SU-DHL-6 (cell line): ENCODE results near the gene CORO7.

Source experiments
- H2AFZ ChIP-seq: fragments of 200-600 bp; sonication (generic); 2 replicates; pipeline ENCODE4 v1.6.1; 2014; ENCODE audit warnings: low read depth, mild to moderate bottlenecking, moderate library complexity, mixed read lengths, antibody characterized with exemption, low read length; ENCODE audit not compliant: severe bottlenecking
- H3F3A ChIP-seq: fragments of 200-600 bp; shearing (Covaris generic); 2 replicates; pipeline ENCODE4 v1.6.0; 2016; ENCODE audit warnings: antibody characterized with exemption, mild to moderate bottlenecking; ENCODE audit not compliant: insufficient read depth
- H3K27ac ChIP-seq: fragments of 200-600 bp; sonication (generic); 2 replicates; pipeline ENCODE4 v1.5.1; 2016; ENCODE audit warnings: low read depth, mild to moderate bottlenecking, low read length, moderate library complexity, mixed read lengths
- H3K27me3 ChIP-seq: fragments of 200-600 bp; sonication (generic), shearing (Covaris generic); 2 replicates; pipeline ENCODE4 v1.6.0; 2014; ENCODE audit warnings: mild to moderate bottlenecking, low read length
- H3K36me3 ChIP-seq: fragments of 200-600 bp; sonication (generic); 2 replicates; pipeline ENCODE4 v1.6.1; 2014; ENCODE audit warnings: mild to moderate bottlenecking, low read length, mixed read lengths
- H3K4me2 ChIP-seq: fragments of 300-600, 200-600 bp; shearing (Covaris generic), sonication (generic); 2 replicates; pipeline ENCODE4 v1.6.0; 2014; ENCODE audit warnings: low read length, low read depth, mild to moderate bottlenecking; ENCODE audit not compliant: poor library complexity, severe bottlenecking
- H3K4me3 ChIP-seq: fragments of 200-600 bp; sonication (generic); 2 replicates; pipeline ENCODE4 v1.5.1; 2014; ENCODE audit warnings: antibody characterized with exemption, low read length, mild to moderate bottlenecking, mixed read lengths; ENCODE audit not compliant: insufficient read depth, poor library complexity, severe bottlenecking
- H3K79me2 ChIP-seq: fragments of 200-600 bp; sonication (generic); 2 replicates; pipeline ENCODE4 v1.6.1; 2014; ENCODE audit warnings: mild to moderate bottlenecking, low read length, moderate library complexity; ENCODE audit not compliant: insufficient read depth
- H3K9ac ChIP-seq: fragments of 200-600 bp; sonication (generic); 2 replicates; pipeline ENCODE4 v1.7.0; 2014; ENCODE audit warnings: mild to moderate bottlenecking, low read length
- H3K9me2 ChIP-seq: fragments of 200-600 bp; sonication (generic); replicated peaks from 2 replicates; pipeline ENCODE4 v1.6.1; 2014; ENCODE audit warnings: low read length; ENCODE audit not compliant: insufficient read depth
- H3K9me3 ChIP-seq: fragments of 200-600 bp; sonication (generic); 2 replicates; pipeline ENCODE4 v1.6.1; 2014; ENCODE audit warnings: low read length, mixed read lengths; ENCODE audit not compliant: insufficient read depth
- H4K20me1 ChIP-seq: fragments of 200-600 bp; sonication (generic); 2 replicates; pipeline ENCODE4 v1.6.1; 2014; ENCODE audit warnings: low read depth, mild to moderate bottlenecking, antibody characterized with exemption, low read length, moderate library complexity, mixed read lengths
- CTCF ChIP-seq: fragments of 200-600 bp; sonication (generic); IDR thresholded peaks from one replicate; pipeline ENCODE4 v1.5.1; 2017; ENCODE audit warnings: antibody characterized with exemption, mild to moderate bottlenecking, low read length, moderate library complexity; ENCODE audit not compliant: insufficient read depth, poor library complexity, severe bottlenecking
- EZH2phosphoT487 ChIP-seq: fragments of 200-600 bp; sonication (generic), shearing (Covaris generic); conservative IDR thresholded peaks from 2 replicates; pipeline ENCODE4 v1.6.1; 2018; ENCODE audit warnings: mild to moderate bottlenecking, antibody characterized with exemption, low read length, moderate library complexity, mixed read lengths

The CORO7 gene

GRCh38 chr16:4318451-4318910 lies 97.9 kb downstream of the CORO7 start:
- no peaks in the 10 kb centered on the region for H3K36me3 ChIP-seq
- no peak overlapping the region for H3K9ac ChIP-seq
- no peaks in the 10 kb centered on the region for H3K79me2 ChIP-seq
- no peak overlapping the region for H3K4me2 ChIP-seq
- no peak overlapping the region for H2AFZ ChIP-seq
- no peaks in the 10 kb centered on the region for H3K27me3 ChIP-seq
- no peak overlapping the region for H3K4me3 ChIP-seq
- H4K20me1 ChIP-seq: no peaks in the 10 kb centered on the region
- no peak overlapping the region for H3K27ac ChIP-seq
- no peaks in the 10 kb centered on the region for H3K9me3 ChIP-seq
- no peaks in the 10 kb centered on the region for H3F3A ChIP-seq
- no peaks in the 10 kb centered on the region for H3K9me2 ChIP-seq
- TF ChIP-seq CTCF (no peak), EZH2phosphoT487 (no peak)

GRCh38 chr16:4317532-4318450 lies 98.6 kb downstream of the CORO7 start:
- no peak overlapping the region for H3K4me2 ChIP-seq
- H3K36me3 ChIP-seq: no peaks in the 10 kb centered on the region
- no peaks in the 10 kb centered on the region for H3F3A ChIP-seq
- TF ChIP-seq CTCF (no peak), EZH2phosphoT487 (no peak)
- no peaks in the 10 kb centered on the region for H3K27me3 ChIP-seq
- H3K9ac ChIP-seq: no peak overlapping the region
- H2AFZ ChIP-seq: no peak overlapping the region
- no peaks in the 10 kb centered on the region for H3K9me2 ChIP-seq
- H3K79me2 ChIP-seq: no peaks in the 10 kb centered on the region
- H3K9me3 ChIP-seq: no peaks in the 10 kb centered on the region
- no peak overlapping the region for H3K27ac ChIP-seq
- H4K20me1 ChIP-seq: no peaks in the 10 kb centered on the region
- no peak overlapping the region for H3K4me3 ChIP-seq

- no peak overlapping the region for H2AFZ ChIP-seq
Measured at GRCh38 chr16:4316864-4317531, 99.4 kb downstream of the CORO7 start.

More at GRCh38 chr16:4316864-4317531, 99.4 kb downstream of the CORO7 start:
- Histone ChIP-seq H3K9ac (no peak overlapping the region), H3K36me3 (no peaks in the 10 kb centered on the region), H3K79me2 (no peaks in the 10 kb centered on the region), H3K9me3 (no peaks in the 10 kb centered on the region), H3K27ac (no peak overlapping the region), H3K27me3 (no peaks in the 10 kb centered on the region), H3K4me3 (no peak overlapping the region), H4K20me1 (no peaks in the 10 kb centered on the region), H3K9me2 (no peaks in the 10 kb centered on the region), H3K4me2 (peak overlapping the region; percentile 32), H3F3A (no peaks in the 10 kb centered on the region)
- TF ChIP-seq EZH2phosphoT487: no peak
- no peak for TF ChIP-seq CTCF
